HG02973 (cell line): ENCODE data around the gene HAUS3.
"Not testable (repeated sequence)": the region's sequence is repeated elsewhere in the genome, so short reads cannot be mapped to it uniquely, and the experiment has no call there.

Experiments used
- ATAC-seq: cut with Tn5 transposase; IDR thresholded peaks from one replicate; pipeline ENCODE4 v1.9.1; 2021; ENCODE audit warnings: moderate library complexity; ENCODE audit not compliant: unreplicated experiment

Gene HAUS3

GRCh38 chr4:2222838-2223237 is 19.1 kb downstream of the HAUS3 start:
- no peak for ATAC-seq

GRCh38 chr4:2221378-2221777 is 20.5 kb downstream of the HAUS3 start:
- ATAC-seq: not testable (repeated sequence)

GRCh38 chr4:2220016-2220630 is 21.8 kb downstream of the HAUS3 start:
- no peak for ATAC-seq

GRCh38 chr4:2219233-2219760 is 22.6 kb downstream of the HAUS3 start:
- no peak for ATAC-seq

GRCh38 chr4:2218436-2218835 is 23.5 kb downstream of the HAUS3 start:
- no peak for ATAC-seq

- ATAC-seq: no peak
These were observed 24.2 kb downstream of the HAUS3 start for GRCh38 chr4:2217726-2218125.

- no peak for ATAC-seq
These were observed 29.1 kb downstream of the HAUS3 start for GRCh38 chr4:2212831-2213230.

GRCh38 chr4:2202789-2203188 is 39.1 kb downstream of the HAUS3 start:
- ATAC-seq: not testable (repeated sequence)

- no peak for ATAC-seq
These were observed 47.4 kb downstream of the HAUS3 start for GRCh38 chr4:2194496-2194895.

- no peak for ATAC-seq
These were observed 48.6 kb downstream of the HAUS3 start for GRCh38 chr4:2193326-2193725.

GRCh38 chr4:2186865-2187172 is 55.1 kb downstream of the HAUS3 start:
- no peak for ATAC-seq

- no peak for ATAC-seq
These were observed 55.6 kb downstream of the HAUS3 start for GRCh38 chr4:2186133-2186864.

GRCh38 chr4:2183394-2183793 is 58.5 kb downstream of the HAUS3 start:
- ATAC-seq: no peak

GRCh38 chr4:2182994-2183393 is 58.9 kb downstream of the HAUS3 start:
- no peak for ATAC-seq

- no peak for ATAC-seq
These were observed 61.5 kb downstream of the HAUS3 start for GRCh38 chr4:2180410-2180809.

- ATAC-seq: no peak
These were observed 62.2 kb downstream of the HAUS3 start for GRCh38 chr4:2179717-2180116.

- ATAC-seq: no peak
These were observed 62.9 kb downstream of the HAUS3 start for GRCh38 chr4:2178986-2179385.
